ENCODE data around the gene NBPF20. TPM values are rescaled to one million over a fixed set of nuclear protein-coding genes. Genes with fewer than 3 reads are reported as not detected.
"Not testable (repeated sequence)": the region's sequence is repeated elsewhere in the genome, so short reads cannot be mapped to it uniquely, and the experiment has no call there.

Gene NBPF20
- total RNA-seq, 6 experiments from 2014 or later = 4.0 to 12.4 (median 5.8) TPM

GRCh38 chr1:145459063-145459462 is 33.7 kb upstream of the NBPF20 start:
- DNase-seq; H3K9me3 ChIP-seq; H3K27me3 ChIP-seq; ATAC-seq; H3K27ac ChIP-seq; intact Hi-C loops (cut with DNase I); H3K4me3 ChIP-seq; H3K36me3 ChIP-seq; H3K4me1 ChIP-seq: not testable (repeated sequence)
- no CpG with 5 or more reads among the region's 1 CpG for WGBS (ENCODE audit: insufficient coverage, low coverage, low lambda C conversion rate, missing lambda C conversion rate)

GRCh38 chr1:145454824-145455177 is 29.4 kb upstream of the NBPF20 start:
- ATAC-seq; DNase-seq; H3K9me3 ChIP-seq; H3K4me1 ChIP-seq; H3K27me3 ChIP-seq; H3K4me3 ChIP-seq; H3K27ac ChIP-seq; H3K36me3 ChIP-seq; intact Hi-C loops (cut with DNase I): not testable (repeated sequence)
- 22% methylated on average over 1 of the region's 3 CpGs for WGBS (ENCODE audit: insufficient coverage, low coverage, low lambda C conversion rate, missing lambda C conversion rate)

- intact Hi-C loops (cut with DNase I); H3K36me3 ChIP-seq; DNase-seq; H3K9me3 ChIP-seq; H3K27ac ChIP-seq; ATAC-seq; H3K27me3 ChIP-seq; H3K4me3 ChIP-seq; H3K4me1 ChIP-seq: not testable (repeated sequence)
- WGBS (ENCODE audit: insufficient coverage, low coverage, low lambda C conversion rate, missing lambda C conversion rate) = 21% methylated on average over 5 of the region's 86 CpGs
These were observed 28.7 kb upstream of the NBPF20 start for GRCh38 chr1:145453873-145454823.

GRCh38 chr1:145452506-145452905 is 27.1 kb upstream of the NBPF20 start:
- H3K27ac ChIP-seq; H3K4me1 ChIP-seq; DNase-seq; H3K9me3 ChIP-seq; H3K27me3 ChIP-seq; H3K4me3 ChIP-seq; H3K36me3 ChIP-seq; ATAC-seq; intact Hi-C loops (cut with DNase I): not testable (repeated sequence)
- no CpG with 5 or more reads among the region's 8 CpGs for WGBS (ENCODE audit: insufficient coverage, low coverage, low lambda C conversion rate, missing lambda C conversion rate)

- DNase-seq; H3K27me3 ChIP-seq; intact Hi-C loops (cut with DNase I); H3K4me1 ChIP-seq; H3K36me3 ChIP-seq; H3K9me3 ChIP-seq; H3K27ac ChIP-seq; H3K4me3 ChIP-seq: not testable (repeated sequence)
- WGBS (ENCODE audit: insufficient coverage, low coverage, low lambda C conversion rate, missing lambda C conversion rate) = no CpG with 5 or more reads among the region's 8 CpGs
- ATAC-seq = peak; percentile 43 to 71 (median 55)
These were observed 26.5 kb upstream of the NBPF20 start for GRCh38 chr1:145451914-145452313.

- H3K36me3 ChIP-seq; intact Hi-C loops (cut with DNase I); H3K4me3 ChIP-seq; H3K27me3 ChIP-seq; H3K9me3 ChIP-seq; H3K27ac ChIP-seq; DNase-seq; H3K4me1 ChIP-seq: not testable (repeated sequence)
- ATAC-seq = peak in 1 of 4 donors; percentile 18
- WGBS (ENCODE audit: insufficient coverage, low coverage, low lambda C conversion rate, missing lambda C conversion rate) = 80% methylated on average over 1 of the region's 11 CpGs
These were observed 19.8 kb upstream of the NBPF20 start for GRCh38 chr1:145445219-145445618.

GRCh38 chr1:145442340-145442739 is 16.9 kb upstream of the NBPF20 start:
- ATAC-seq; H3K4me1 ChIP-seq; H3K27me3 ChIP-seq; H3K9me3 ChIP-seq; DNase-seq; H3K4me3 ChIP-seq; H3K36me3 ChIP-seq; H3K27ac ChIP-seq; intact Hi-C loops (cut with DNase I): not testable (repeated sequence)
- WGBS (ENCODE audit: insufficient coverage, low coverage, low lambda C conversion rate, missing lambda C conversion rate) = 71% methylated on average over 5 of the region's 5 CpGs

GRCh38 chr1:145431363-145432256 is 6.2 kb upstream of the NBPF20 start:
- H3K36me3 ChIP-seq; H3K4me1 ChIP-seq; intact Hi-C loops (cut with DNase I); H3K9me3 ChIP-seq; H3K27ac ChIP-seq; H3K27me3 ChIP-seq; H3K4me3 ChIP-seq; DNase-seq: not testable (repeated sequence)
- ATAC-seq = peak; percentile 38 to 50 (median 44)
- WGBS (ENCODE audit: insufficient coverage, low coverage, low lambda C conversion rate, missing lambda C conversion rate) = 0% methylated on average over 20 of the region's 61 CpGs

GRCh38 chr1:145430830-145431229 is 5.4 kb upstream of the NBPF20 start:
- DNase-seq; H3K27ac ChIP-seq; H3K36me3 ChIP-seq; H3K4me1 ChIP-seq; ATAC-seq; intact Hi-C loops (cut with DNase I); H3K9me3 ChIP-seq; H3K4me3 ChIP-seq; H3K27me3 ChIP-seq: not testable (repeated sequence)
- 29% methylated on average over 8 of the region's 15 CpGs for WGBS (ENCODE audit: insufficient coverage, low coverage, low lambda C conversion rate, missing lambda C conversion rate)

- H3K9me3 ChIP-seq; H3K27me3 ChIP-seq; H3K4me3 ChIP-seq; ATAC-seq; H3K36me3 ChIP-seq; DNase-seq; intact Hi-C loops (cut with DNase I); H3K4me1 ChIP-seq; H3K27ac ChIP-seq: not testable (repeated sequence)
- 100% methylated on average over 1 of the region's 1 CpG for WGBS (ENCODE audit: insufficient coverage, low coverage, low lambda C conversion rate, missing lambda C conversion rate)
These were observed 3.9 kb upstream of the NBPF20 start for GRCh38 chr1:145429329-145429728.
